AG04449 (cell line): ENCODE measurements around the gene PDE7B.
A peak's percentile ranks its signal among the peaks of the same experiment; 100 is the strongest.

ENCODE experiments used
- CTCF ChIA-PET: fragments of 350-600 bp; formaldehyde crosslinking; extraction: SDS; loops from one replicate; lab custom pipeline; 2021; ENCODE audit warnings: antibody characterized with exemption; lab: Yijun Ruan, JAX
- POLR2A ChIA-PET: fragments of 400-600, 350-600 bp; formaldehyde crosslinking; extraction: SDS; loops from one replicate; lab custom pipeline; 2020; ENCODE audit warnings: antibody characterized with exemption, inconsistent platforms; lab: Yijun Ruan, JAX
- DNase-seq: peaks from one replicate; pipeline ENCODE4 v3.0.0-alpha.2; 2010; ENCODE audit warnings: low read depth, low spot score
- H3K4me3 ChIP-seq: 2 replicates; pipeline ENCODE4 v1.5.1; 2011; ENCODE audit warnings: low read depth, mild to moderate bottlenecking, control low read depth, low read length
- CTCF ChIP-seq: IDR thresholded peaks from one replicate; pipeline ENCODE4 v1.5.1; 2011; ENCODE audit warnings: mild to moderate bottlenecking, moderate library complexity, low read length, control low read depth, inconsistent platforms; ENCODE audit not compliant: insufficient read depth; ENCODE audit errors: missing control alignments

The PDE7B gene

DNA sequence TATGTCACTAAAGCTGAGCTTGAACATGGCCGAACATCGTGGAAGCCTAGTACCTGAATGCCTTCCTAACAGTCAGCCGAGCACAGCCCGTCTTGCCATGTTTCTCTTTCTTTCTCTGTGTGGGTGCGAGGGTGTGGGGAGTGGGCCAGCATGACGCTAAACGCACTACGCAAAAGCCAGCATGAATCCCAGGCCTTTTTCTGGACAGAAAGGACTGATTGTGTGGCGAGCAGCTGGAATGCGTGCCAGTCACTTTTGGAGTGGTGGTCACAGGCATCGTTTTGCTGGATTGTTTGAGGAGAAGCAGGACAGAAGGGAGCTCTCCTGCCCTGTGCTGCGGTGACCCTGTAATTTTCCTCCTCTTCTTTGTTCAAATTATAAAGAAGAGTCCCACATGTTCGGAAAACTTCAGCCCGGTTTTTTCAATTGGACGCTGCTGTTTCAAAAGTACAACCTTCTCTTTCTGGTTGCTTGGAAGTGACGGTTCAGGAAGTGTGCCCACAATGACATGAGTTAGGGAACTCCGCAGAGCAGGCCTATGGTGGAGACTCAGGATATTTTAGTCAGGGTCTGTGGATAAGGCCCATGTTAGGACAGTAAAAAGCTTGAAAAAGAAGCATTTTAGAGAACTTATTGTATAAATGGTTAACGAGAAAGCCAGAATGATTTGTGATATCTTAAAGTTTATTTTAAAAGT lies 54.3 kb downstream of the PDE7B start:
- DNase-seq, result no peak
- POLR2A ChIA-PET, result no interaction called here
- no peak overlapping the region for H3K4me3 ChIP-seq
- CTCF ChIA-PET, result interaction anchor here (1.6 kb wide), 1 partner anchor 15 kb away, joined by 4 read pairs; no protein-coding TSS in a partner anchor
- TF ChIP-seq CTCF, result no peak

DNA sequence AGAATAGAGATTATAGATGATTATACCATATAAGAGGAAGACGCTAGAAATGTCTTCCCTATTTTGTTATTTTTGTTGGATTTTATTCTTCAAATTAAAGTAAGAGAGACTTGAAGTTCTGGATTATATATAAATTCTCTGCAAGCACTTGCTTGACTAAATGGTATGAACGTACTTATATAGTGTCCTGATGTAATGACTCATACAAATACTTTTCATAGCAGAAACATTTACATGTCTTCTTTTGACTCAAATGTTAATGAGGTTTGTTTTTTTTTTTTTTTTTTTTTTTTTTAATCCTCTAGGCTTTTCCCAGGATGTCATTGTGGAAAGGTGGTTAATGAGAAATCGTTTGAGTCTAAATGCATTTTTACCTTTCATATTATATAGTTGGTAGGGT lies 55.0 kb downstream of the PDE7B start:
- ChIA-PET POLR2A (no interaction called here), CTCF (interaction anchor here (0.9 to 1.6 kb wide), 4 partner anchors 11 to 33 kb away, joined by 3 to 4 read pairs (median 3); no protein-coding TSS in a partner anchor)
- DNase-seq, result no peak
- no peak for TF ChIP-seq CTCF
- H3K4me3 ChIP-seq, result no peak overlapping the region

- TF ChIP-seq CTCF, result no peak
- CTCF ChIA-PET, result interaction anchor here (0.9 to 1.6 kb wide), 6 partner anchors 11 to 370 kb away, joined by 3 to 5 read pairs (median 3); no protein-coding TSS in a partner anchor
- POLR2A ChIA-PET, result no interaction called here
Measured at GRCh38 chr6:135906972-135907465, 55.5 kb downstream of the PDE7B start.

DNA sequence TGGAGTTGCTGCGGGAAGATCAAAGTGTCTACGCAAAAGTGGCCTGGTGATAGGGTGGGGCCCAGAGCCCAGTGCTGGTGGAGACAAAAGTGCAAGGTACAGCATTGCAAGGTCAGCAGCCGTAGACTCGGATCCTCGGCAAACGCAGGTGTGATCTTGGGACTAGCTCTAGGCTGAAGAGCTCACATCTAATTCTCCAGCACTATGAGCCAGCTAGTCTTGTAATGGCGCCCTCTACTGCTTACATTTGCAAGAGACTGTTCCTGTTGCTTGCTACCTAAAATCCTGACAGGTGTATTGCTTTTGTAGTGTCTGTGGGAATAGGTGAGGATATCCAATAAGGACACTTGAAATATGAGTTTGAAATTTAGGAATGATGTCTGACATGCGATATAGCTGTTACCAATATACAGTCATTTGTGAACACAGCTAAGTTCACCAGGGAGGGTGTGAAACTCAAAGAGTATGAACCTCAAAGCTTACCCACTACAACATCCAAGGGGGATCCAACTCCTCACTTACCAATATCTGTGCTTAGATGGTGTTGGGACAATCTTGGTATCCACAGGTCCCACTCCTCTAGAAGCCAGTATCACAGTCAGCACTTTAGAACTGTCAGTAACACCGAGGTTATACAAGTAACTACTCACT lies 58.4 kb downstream of the PDE7B start:
- no peak overlapping the region for H3K4me3 ChIP-seq
- CTCF ChIA-PET, result interaction anchor here (0.7 to 1.7 kb wide), 5 partner anchors 11 to 373 kb away, joined by 3 to 8 read pairs (median 4); no protein-coding TSS in a partner anchor
- DNase-seq, result no peak
- POLR2A ChIA-PET, result no interaction called here
- peak; percentile 12 for TF ChIP-seq CTCF

More at GRCh38 chr6:135906972-135907465, 55.5 kb downstream of the PDE7B start:
- H3K4me3 ChIP-seq, result no peak overlapping the region
- no peak for DNase-seq

DNA sequence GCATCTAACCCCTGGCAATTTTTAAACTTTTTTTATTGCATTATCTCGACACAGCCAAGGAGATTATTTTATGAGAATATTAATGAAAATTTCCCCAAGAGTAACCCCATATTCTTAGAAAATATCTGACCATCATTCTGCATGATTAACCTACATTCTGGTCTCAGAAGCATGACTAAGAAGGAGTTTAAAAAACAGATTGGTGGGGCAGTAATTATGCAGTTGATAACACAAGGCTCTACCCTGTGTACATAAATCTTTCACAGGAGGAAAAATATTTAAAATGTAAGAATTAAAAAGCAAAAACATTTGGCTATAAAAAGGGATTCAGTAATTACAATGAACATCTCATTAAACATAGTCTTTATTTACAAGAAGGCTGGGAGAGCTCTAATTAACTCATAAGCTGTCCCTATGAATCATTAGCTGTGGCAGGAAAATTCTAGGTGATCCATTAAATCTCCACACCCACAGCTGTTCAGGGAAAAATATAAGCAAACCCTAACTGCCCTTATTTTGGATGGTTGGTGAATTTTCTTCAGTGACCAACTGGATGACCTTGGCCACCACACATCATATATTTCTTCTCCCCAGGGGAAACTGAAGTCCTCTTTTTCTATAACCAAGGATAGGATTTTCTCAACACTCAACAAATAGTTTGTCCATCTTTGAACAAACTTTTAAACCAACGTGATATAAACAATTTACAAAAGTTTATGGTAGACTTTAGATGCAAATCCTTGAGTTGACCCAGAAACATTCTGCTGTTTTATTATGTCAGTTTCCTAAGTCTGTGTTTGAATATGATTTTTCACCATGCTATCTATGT lies 59.5 kb downstream of the PDE7B start:
- POLR2A ChIA-PET, result no interaction called here
- CTCF ChIA-PET, result interaction anchor here (0.7 to 1.0 kb wide), 5 partner anchors 12 to 405 kb away, joined by 3 read pairs; partner anchors contain the start of gene PDE7B
- DNase-seq, result no peak

More for the DNA sequence above, 59.5 kb downstream of the PDE7B start:
- H3K4me3 ChIP-seq, result no peak overlapping the region
- no peak for TF ChIP-seq CTCF
